Endothelial cell of umbilical vein (primary cell): Measurements from ENCODE around the gene MEIOB. TPM values are rescaled to one million over a fixed set of nuclear protein-coding genes. Genes with fewer than 3 reads are reported as not detected.

Experiments used
- BruUV-seq: library from RNA; stranded (reverse); fragments of 400-500 nt; replicated peaks from 2 replicates; lab custom pipeline; 2021; lab: Mats Ljungman, UMichigan
- CTCF ChIA-PET: fragments of 300-600, 350-600 bp; sonication (Branson Sonifier 250); formaldehyde crosslinking; loops from one replicate; lab custom pipeline; 2021; ENCODE audit warnings: antibody characterized with exemption, inconsistent platforms; lab: Charles Lee
- POLR2A ChIA-PET: fragments of 300-600, 350-600 bp; sonication (Branson Sonifier 250); formaldehyde crosslinking; loops from one replicate; lab custom pipeline; 2021; ENCODE audit warnings: antibody characterized with exemption, inconsistent platforms; lab: Charles Lee
- DNase-seq: peaks from one replicate; pipeline ENCODE4 v3.0.0-alpha.2; 2011; ENCODE audit warnings: low read depth, low spot score
- FAIRE-seq: peaks from 2 replicates; lab custom pipeline; 2011; peaks lifted over from hg19 to GRCh38; lab: Jason Lieb, UNC
- H2AFZ ChIP-seq: 2 replicates; pipeline ENCODE4 v1.6.0; 2012; ENCODE audit warnings: low read depth, low read length, control low read depth, inconsistent platforms
- H3K27ac ChIP-seq: 2 replicates; pipeline ENCODE4 v1.5.1; 2011; ENCODE audit warnings: low read depth, mild to moderate bottlenecking, control low read depth, low read length, moderate library complexity; ENCODE audit not compliant: insufficient read depth
- H3K27me3 ChIP-seq, 2 experiments: 2 replicates each; pipeline versions ENCODE4 v1.6.0 to v1.6.1; 2011; ENCODE audit warnings: low read length in 2 of 2, mixed read lengths in 1 of 2; ENCODE audit not compliant: control insufficient read depth in 2 of 2, insufficient read depth in 2 of 2
- H3K36me3 ChIP-seq, 2 experiments: 2 replicates in 1 of 2; 3 replicates in 1 of 2; pipeline ENCODE4 v1.5.1; 2011; ENCODE audit warnings: low read length in 2 of 2, mild to moderate bottlenecking in 1 of 2, moderate library complexity in 1 of 2; ENCODE audit not compliant: control insufficient read depth in 2 of 2, insufficient read depth in 2 of 2; ENCODE audit errors: extremely low read depth in 1 of 2
- H3K4me1 ChIP-seq: 3 replicates; pipeline ENCODE4 v1.5.1; 2011; ENCODE audit warnings: mild to moderate bottlenecking, low read length; ENCODE audit not compliant: control insufficient read depth, insufficient read depth; ENCODE audit errors: extremely low read depth
- H3K4me2 ChIP-seq: 2 replicates; pipeline ENCODE4 v1.6.1; 2011; ENCODE audit warnings: low read length, control low read depth, mixed read lengths; ENCODE audit not compliant: insufficient read depth
- H3K4me3 ChIP-seq, 3 experiments: fragments of 200-600 bp in 1 of 3; sonication (generic), shearing (Covaris generic) in 1 of 3; replicated peaks in 1 of 3; 2 replicates each; pipeline ENCODE4 v1.5.1; 2011 to 2016; ENCODE audit warnings: control low read depth in 3 of 3, low read length in 3 of 3, mild to moderate bottlenecking in 2 of 3, inconsistent platforms in 1 of 3, low read depth in 1 of 3, moderate library complexity in 1 of 3; ENCODE audit not compliant: insufficient read depth in 1 of 3
- H3K79me2 ChIP-seq: 2 replicates; pipeline ENCODE4 v1.6.0; 2012; ENCODE audit warnings: low read length, inconsistent platforms; ENCODE audit not compliant: control insufficient read depth, insufficient read depth
- H3K9ac ChIP-seq: replicated peaks from 2 replicates; pipeline ENCODE3; 2011; ENCODE audit warnings: low read length, control low read depth; ENCODE audit not compliant: insufficient read depth; ENCODE audit errors: extremely low read depth
- H3K9me1 ChIP-seq: replicated peaks from 3 replicates; pipeline ENCODE4 v1.6.0; 2011; ENCODE audit warnings: mild to moderate bottlenecking, low read length; ENCODE audit not compliant: control insufficient read depth, insufficient read depth; ENCODE audit errors: extremely low read depth
- H3K9me3 ChIP-seq: replicated peaks from 2 replicates; pipeline ENCODE4 v1.5.1; 2012; ENCODE audit warnings: low read length, inconsistent platforms; ENCODE audit not compliant: control insufficient read depth, insufficient read depth
- H4K20me1 ChIP-seq: replicated peaks from 2 replicates; pipeline ENCODE3; 2011; ENCODE audit warnings: mild to moderate bottlenecking, low read length; ENCODE audit not compliant: control insufficient read depth, insufficient read depth; ENCODE audit errors: extremely low read depth
- FOS ChIP-seq: IDR thresholded peaks from 2 replicates; pipeline ENCODE4 v1.6.1; 2011; ENCODE audit warnings: mild to moderate bottlenecking, low read length, moderate library complexity, borderline replicate concordance; ENCODE audit not compliant: insufficient read depth
- GATA2 ChIP-seq: IDR thresholded peaks from 2 replicates; pipeline ENCODE4 v1.7.0; 2011; ENCODE audit warnings: low read depth, mild to moderate bottlenecking, moderate library complexity, mixed read lengths, low read length; ENCODE audit not compliant: insufficient read length, insufficient read depth
- MYC ChIP-seq: IDR thresholded peaks from one replicate; pipeline ENCODE4 v1.6.1; 2011; ENCODE audit warnings: mild to moderate bottlenecking, low read depth, low read length
- POLR2A ChIP-seq: IDR thresholded peaks from 2 replicates; pipeline ENCODE4 v1.6.1; 2012; ENCODE audit warnings: low read depth, mild to moderate bottlenecking, control low read depth, low read length
- POLR2AphosphoS5 ChIP-seq: IDR thresholded peaks from 2 replicates; pipeline ENCODE4 v1.6.1; 2012; ENCODE audit warnings: low read depth, mild to moderate bottlenecking, control low read depth, low read length, moderate library complexity; ENCODE audit not compliant: insufficient read depth
- dilution Hi-C: fragments of 300-500 bp; cut with MboI; formaldehyde crosslinking; loops from one replicate; pipeline ENCODE4 v1.15.0; 2019; ENCODE audit warnings: low sequenced_read_pairs; ENCODE audit not compliant: extremely low pct_ligation_motif_present
- intact Hi-C: fragments of 100-400 bp; cut with micrococcal nuclease; formaldehyde crosslinking; loops from one replicate; pipeline ENCODE4 v1.10.0; 2022
- polyA plus RNA-seq, 4 experiments: library from polyadenylated mRNA; depleted of rRNA in 3 of 4; stranded (reverse) in 3 of 4; unstranded in 1 of 4; fragments of >200 nt; gene quantifications; 2 replicates each; pipeline versions ENCODE4 v1.2.1 to v1.2.3, GENCODE V29; 2011 to 2012; ENCODE audit warnings: missing spikeins in 1 of 4
- total RNA-seq: library from RNA; stranded (reverse); gene quantifications from 2 replicates; pipeline ENCODE4 v1.2.3, GENCODE V29; 2021
- TF ChIP-seq, protein P1 (sequence below), 2 donors: IDR thresholded peaks; 1 replicate in 1 of 2; 2 replicates in 1 of 2; pipeline ENCODE4 v1.5.1; 2011; ENCODE audit warnings: low read length in 2 of 2, mild to moderate bottlenecking in 2 of 2, moderate library complexity in 2 of 2, control low read depth in 1 of 2, inconsistent platforms in 1 of 2, low read depth in 1 of 2; ENCODE audit not compliant: insufficient read depth in 1 of 2; ENCODE audit errors: extremely low read depth in 1 of 2
- TF ChIP-seq, protein P2 (sequence below): IDR thresholded peaks from 2 replicates; pipeline ENCODE4 v1.6.1; 2011; ENCODE audit not compliant: insufficient read depth, insufficient read length

Gene MEIOB
- total and polyA plus RNA-seq, 2 donors (not counting 3 experiments of a cell fraction or from before 2014, with no cell fraction given), result 0.04 TPM; not detected in 1

DNA sequence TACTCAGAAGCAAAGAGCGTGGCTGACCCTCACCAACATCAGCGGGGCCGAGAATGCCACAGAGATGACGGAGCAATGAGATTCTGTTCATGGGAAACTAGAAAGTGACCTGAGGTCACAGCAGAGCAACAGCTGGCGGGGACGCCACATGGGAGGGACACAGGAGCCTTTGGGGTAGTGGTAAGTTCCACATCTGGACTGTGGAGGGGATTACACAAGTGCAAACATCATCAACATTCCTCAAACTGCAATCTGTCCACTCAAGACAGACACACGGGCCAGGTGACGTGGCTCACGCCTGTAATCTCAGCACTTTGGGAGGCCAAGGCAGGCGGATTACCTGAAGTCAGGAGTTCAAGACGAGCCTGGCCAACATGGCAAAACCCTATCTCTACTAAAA, 56.5 kb downstream of the MEIOB start:
- Histone ChIP-seq H3K9me1 (no peaks in the 10 kb centered on the region), H4K20me1 (no peaks in the 10 kb centered on the region), H2AFZ (no peak overlapping the region), H3K4me2 (no peak overlapping the region), H3K27ac (no peak overlapping the region), H3K79me2 (no peaks in the 10 kb centered on the region), H3K36me3 (peaks cover 0 to 27% of the 10 kb centered on the region in 2 experiments), H3K9ac (no peak overlapping the region), H3K4me3 (no peak overlapping the region), H3K27me3 (no peaks in the 10 kb centered on the region), H3K4me1 (no peaks in the 10 kb centered on the region), H3K9me3 (no peaks in the 10 kb centered on the region)
- intact Hi-C loops (no loop called here), dilution Hi-C loops (no loop called here)
- ChIA-PET CTCF (interaction anchor here (0.7 kb wide), 1 partner anchor 43 kb away, joined by 4 read pairs; no protein-coding TSS in a partner anchor), POLR2A (no interaction called here)
- no TSS peak for BruUV-seq
- no peak for DNase-seq
- TF ChIP-seq, protein P1, sequence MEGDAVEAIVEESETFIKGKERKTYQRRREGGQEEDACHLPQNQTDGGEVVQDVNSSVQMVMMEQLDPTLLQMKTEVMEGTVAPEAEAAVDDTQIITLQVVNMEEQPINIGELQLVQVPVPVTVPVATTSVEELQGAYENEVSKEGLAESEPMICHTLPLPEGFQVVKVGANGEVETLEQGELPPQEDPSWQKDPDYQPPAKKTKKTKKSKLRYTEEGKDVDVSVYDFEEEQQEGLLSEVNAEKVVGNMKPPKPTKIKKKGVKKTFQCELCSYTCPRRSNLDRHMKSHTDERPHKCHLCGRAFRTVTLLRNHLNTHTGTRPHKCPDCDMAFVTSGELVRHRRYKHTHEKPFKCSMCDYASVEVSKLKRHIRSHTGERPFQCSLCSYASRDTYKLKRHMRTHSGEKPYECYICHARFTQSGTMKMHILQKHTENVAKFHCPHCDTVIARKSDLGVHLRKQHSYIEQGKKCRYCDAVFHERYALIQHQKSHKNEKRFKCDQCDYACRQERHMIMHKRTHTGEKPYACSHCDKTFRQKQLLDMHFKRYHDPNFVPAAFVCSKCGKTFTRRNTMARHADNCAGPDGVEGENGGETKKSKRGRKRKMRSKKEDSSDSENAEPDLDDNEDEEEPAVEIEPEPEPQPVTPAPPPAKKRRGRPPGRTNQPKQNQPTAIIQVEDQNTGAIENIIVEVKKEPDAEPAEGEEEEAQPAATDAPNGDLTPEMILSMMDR (IDR thresholded peaks at IDR 0.05; ENCODE audit: extremely low read depth in 1 of 2, insufficient read depth in 1 of 2, low read depth in 1 of 2, low read length in 2 of 2), result no peak
- TF ChIP-seq POLR2A (no peak), FOS (no peak), MYC (no peak), GATA2 (no peak), POLR2AphosphoS5 (no peak)
- TF ChIP-seq, protein P2, sequence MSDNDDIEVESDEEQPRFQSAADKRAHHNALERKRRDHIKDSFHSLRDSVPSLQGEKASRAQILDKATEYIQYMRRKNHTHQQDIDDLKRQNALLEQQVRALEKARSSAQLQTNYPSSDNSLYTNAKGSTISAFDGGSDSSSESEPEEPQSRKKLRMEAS, result no peak
- no peak for FAIRE-seq
